GM03348 (cell line): ENCODE measurements around the gene CCM2.

ENCODE experiments used
- DNase-seq: peaks from one replicate; pipeline ENCODE4 v3.0.0; 2012; ENCODE audit warnings: low spot score

Gene CCM2

GRCh38 chr7:45066409-45066808, 66.4 kb downstream of the CCM2 start:
- DNase-seq: no peak

- no peak for DNase-seq
Observed at GRCh38 chr7:45067582-45067981, 67.6 kb downstream of the CCM2 start.

- no peak for DNase-seq
Observed at GRCh38 chr7:45068236-45069023, 68.4 kb downstream of the CCM2 start.

GRCh38 chr7:45069444-45070253, 69.6 kb downstream of the CCM2 start:
- DNase-seq: no peak

GRCh38 chr7:45070254-45070642, 70.2 kb downstream of the CCM2 start:
- no peak for DNase-seq

GRCh38 chr7:45071528-45071927, 71.5 kb downstream of the CCM2 start:
- DNase-seq: no peak

GRCh38 chr7:45072131-45073030, 72.4 kb downstream of the CCM2 start:
- no peak for DNase-seq

- no peak for DNase-seq
Observed at GRCh38 chr7:45073031-45073785, 73.2 kb downstream of the CCM2 start.

- DNase-seq: no peak
Observed at GRCh38 chr7:45073786-45074527, 74.0 kb downstream of the CCM2 start.

- DNase-seq: no peak
Observed at GRCh38 chr7:45074528-45075354, 74.7 kb downstream of the CCM2 start.

GRCh38 chr7:45075355-45075644, 75.3 kb downstream of the CCM2 start:
- no peak for DNase-seq

GRCh38 chr7:45075871-45076796, 76.1 kb downstream of the CCM2 start:
- DNase-seq: no peak

- no peak for DNase-seq
Observed at GRCh38 chr7:45076946-45077345, 76.9 kb downstream of the CCM2 start.

- no peak for DNase-seq
Observed at GRCh38 chr7:45077579-45077978, 77.6 kb downstream of the CCM2 start.

GRCh38 chr7:45078125-45078681, 78.2 kb downstream of the CCM2 start:
- no peak for DNase-seq

- DNase-seq: no peak
Observed at GRCh38 chr7:45080265-45080957, 80.4 kb downstream of the CCM2 start.

- no peak for DNase-seq
Observed at GRCh38 chr7:45080958-45081669, 81.1 kb downstream of the CCM2 start.

GRCh38 chr7:45081670-45081974, 81.6 kb downstream of the CCM2 start:
- DNase-seq: no peak
